ENCODE data around the gene MEI4.

- TF ChIP-seq CTCF (IDR thresholded peaks at IDR 0.05), result no peak
- no peak for TF ChIP-seq POLR2A (IDR thresholded peaks at IDR 0.05)
These were observed 62.7 kb downstream of the MEI4 start for GRCh38 chr6:77715588-77715987.

All from esophagus squamous epithelium (tissue), 4 donors.